HepG2 (cell line): ENCODE results near the gene NHSL1. TPM values are rescaled to one million over a fixed set of nuclear protein-coding genes. Genes with fewer than 3 reads are reported as not detected.

Experiments used
- BCL6 ChIP-seq: IDR thresholded peaks from 2 replicates; pipeline ENCODE4 v1.6.1; 2016; ENCODE audit warnings: missing genetic modification reagents, missing compliant biosample characterization
- EZH2 ChIP-seq: conservative IDR thresholded peaks from 2 replicates; pipeline ENCODE4 v1.6.1; 2012; ENCODE audit warnings: mild to moderate bottlenecking, low read depth, low read length, moderate library complexity
- FOSL2 ChIP-seq: sonication (generic); formaldehyde crosslinking; IDR thresholded peaks from 2 replicates; pipeline ENCODE4 v1.4.0; 2020; ENCODE audit warnings: missing genetic modification reagents
- GMEB1 ChIP-seq: sonication (generic); formaldehyde crosslinking; IDR thresholded peaks from 2 replicates; pipeline ENCODE4 v1.5.1; 2020; ENCODE audit warnings: missing genetic modification reagents, mild to moderate bottlenecking, borderline replicate concordance
- ISX ChIP-seq: sonication (generic); formaldehyde crosslinking; conservative IDR thresholded peaks from 2 replicates; pipeline ENCODE4 v1.5.0; 2020; ENCODE audit warnings: missing genetic modification reagents
- MAX ChIP-seq: IDR thresholded peaks from 2 replicates; pipeline ENCODE4 v1.6.1; 2012; ENCODE audit warnings: inconsistent platforms
- MBD4 ChIP-seq: IDR thresholded peaks from 2 replicates; pipeline ENCODE4 v1.6.1; 2012; ENCODE audit warnings: low read length, inconsistent platforms, borderline replicate concordance
- PAX8 ChIP-seq: sonication (generic); formaldehyde crosslinking; IDR thresholded peaks from 2 replicates; pipeline ENCODE4 v1.8.0; 2022; ENCODE audit warnings: mild to moderate bottlenecking, missing genetic modification reagents, borderline replicate concordance
- RXRB ChIP-seq: IDR thresholded peaks from 2 replicates; pipeline ENCODE4 v1.6.1; 2016; ENCODE audit warnings: borderline replicate concordance, missing genetic modification reagents, missing compliant biosample characterization
- ZNF180 ChIP-seq: sonication (generic); formaldehyde crosslinking; IDR thresholded peaks from 2 replicates; pipeline ENCODE4 v1.4.0; 2020; ENCODE audit warnings: low read depth, missing genetic modification reagents, borderline replicate concordance
- ZNF263 ChIP-seq: sonication (generic); formaldehyde crosslinking; IDR thresholded peaks from 2 replicates; pipeline ENCODE4 v1.4.0; 2020; ENCODE audit warnings: missing genetic modification reagents
- ZNF589 ChIP-seq: sonication (generic); formaldehyde crosslinking; conservative IDR thresholded peaks from 2 replicates; pipeline ENCODE4 v1.8.0; 2022; ENCODE audit warnings: mild to moderate bottlenecking, moderate library complexity, missing genetic modification reagents
- ZNF776 ChIP-seq: sonication (generic); formaldehyde crosslinking; IDR thresholded peaks from 2 replicates; pipeline ENCODE4 v1.4.0; 2020; ENCODE audit warnings: mild to moderate bottlenecking, missing genetic modification reagents
- ZNF784 ChIP-seq: sonication (generic); formaldehyde crosslinking; IDR thresholded peaks from 2 replicates; pipeline ENCODE4 v1.5.1; 2020; ENCODE audit warnings: missing genetic modification reagents, mild to moderate bottlenecking, borderline replicate concordance
- polyA plus RNA-seq, 8 experiments: library from polyadenylated mRNA; depleted of rRNA in 3 of 8; stranded (reverse) in 7 of 8; unstranded in 1 of 8; fragments of >200 nt; fragmentation: Illumina TruSeq in 4 of 8; extraction: Trizol in 4 of 8; gene quantifications; 2 replicates each; pipeline versions ENCODE4 v1.2.1 to v1.2.3, GENCODE V29; 2011 to 2016; ENCODE audit warnings: low read depth in 4 of 8, missing spikeins in 1 of 8, mixed read lengths in 1 of 8; ENCODE audit not compliant: insufficient read depth in 1 of 8
- total RNA-seq, 5 experiments: library from RNA; depleted of rRNA; stranded (reverse); fragments of >200 nt; fragmentation: Illumina TruSeq; extraction: Trizol; gene quantifications; 2 replicates each; pipeline ENCODE4 v1.2.3, GENCODE V29; 2016; ENCODE audit warnings: low read depth in 1 of 5

NHSL1 gene
- total and polyA plus RNA-seq, 2 of the 13 experiments (the other 11 are each of a cell fraction or from before 2014, with no cell fraction given): 24.9 to 53.6 TPM

GRCh38 chr6:138504764-138505689 lies 5.7 kb upstream of the NHSL1 start (continued):
- TF ChIP-seq BCL6: no peak
- no peak for TF ChIP-seq ZNF180 (CRISPR knock-in tag)
- TF ChIP-seq ISX (CRISPR knock-in tag): no peak
- TF ChIP-seq EZH2: no peak
- peak; percentile 21; the same call in 1 of the 2 replicates for TF ChIP-seq RXRB (CRISPR knock-in tag)
- no peak for TF ChIP-seq ZNF776
- peak; percentile 92 for TF ChIP-seq FOSL2 (CRISPR knock-in tag)
- no peak for TF ChIP-seq MAX
- TF ChIP-seq PAX8: no peak
- TF ChIP-seq ZNF784 (CRISPR knock-in tag): no peak
- no peak for TF ChIP-seq GMEB1 (CRISPR knock-in tag)
- TF ChIP-seq ZNF263: no peak
- TF ChIP-seq ZNF589 (CRISPR knock-in tag): no peak
- no peak for TF ChIP-seq MBD4
- TF ChIP-seq, all 625 proteins: peak for 42
